Limb (tissue), 2 donors: ENCODE measurements around the gene TMEM129.

Source experiments
- DNase-seq, 2 donors: peaks; one replicate each; pipeline ENCODE4 v3.0.0-alpha.2; 2016; ENCODE audit errors: extremely low spot score in 2 of 2

The TMEM129 gene

DNA sequence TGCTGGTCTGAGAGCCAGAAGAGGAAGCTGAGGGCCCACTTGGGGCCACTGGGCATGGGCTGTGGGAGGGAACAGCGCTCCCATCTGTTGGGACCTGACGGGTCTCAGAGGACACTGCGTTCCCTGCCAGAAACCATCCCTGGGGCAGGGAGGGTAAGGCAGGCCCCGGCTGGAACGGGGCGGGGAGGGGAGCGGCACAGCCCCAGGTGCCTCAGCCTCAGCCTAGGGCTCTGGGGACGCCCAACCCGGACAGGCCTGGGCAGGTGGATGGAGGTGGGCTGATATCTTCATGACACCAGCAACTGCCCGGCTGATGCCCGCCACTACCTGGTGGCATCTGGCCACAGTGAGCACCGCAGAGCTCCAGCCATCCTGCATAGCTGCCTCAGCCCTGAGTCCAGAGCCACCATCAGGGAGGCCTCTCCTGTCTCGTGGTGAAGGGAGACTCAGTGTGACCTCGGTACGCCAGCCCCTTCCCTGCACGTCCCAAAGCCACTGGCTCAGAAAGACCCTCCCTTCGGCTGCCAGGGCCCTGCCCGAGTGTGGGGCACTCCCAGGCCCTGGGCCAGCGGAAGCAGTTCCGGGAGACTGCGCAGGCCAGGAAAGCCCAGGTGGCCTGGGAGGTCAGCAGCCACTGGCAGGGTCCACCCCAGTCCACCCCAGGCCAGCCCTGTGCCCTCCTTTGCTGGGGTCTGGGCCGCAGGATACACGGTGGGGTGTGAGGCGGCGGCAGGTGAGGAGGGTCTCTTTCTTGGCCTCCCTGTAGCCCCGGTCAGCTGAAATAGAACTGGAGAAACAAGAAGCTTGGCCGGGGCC lies 37.4 kb upstream of the TMEM129 start:
- DNase-seq, result no peak

GRCh38 chr4:1757836-1758235 lies 36.7 kb upstream of the TMEM129 start:
- DNase-seq, result no peak

DNA sequence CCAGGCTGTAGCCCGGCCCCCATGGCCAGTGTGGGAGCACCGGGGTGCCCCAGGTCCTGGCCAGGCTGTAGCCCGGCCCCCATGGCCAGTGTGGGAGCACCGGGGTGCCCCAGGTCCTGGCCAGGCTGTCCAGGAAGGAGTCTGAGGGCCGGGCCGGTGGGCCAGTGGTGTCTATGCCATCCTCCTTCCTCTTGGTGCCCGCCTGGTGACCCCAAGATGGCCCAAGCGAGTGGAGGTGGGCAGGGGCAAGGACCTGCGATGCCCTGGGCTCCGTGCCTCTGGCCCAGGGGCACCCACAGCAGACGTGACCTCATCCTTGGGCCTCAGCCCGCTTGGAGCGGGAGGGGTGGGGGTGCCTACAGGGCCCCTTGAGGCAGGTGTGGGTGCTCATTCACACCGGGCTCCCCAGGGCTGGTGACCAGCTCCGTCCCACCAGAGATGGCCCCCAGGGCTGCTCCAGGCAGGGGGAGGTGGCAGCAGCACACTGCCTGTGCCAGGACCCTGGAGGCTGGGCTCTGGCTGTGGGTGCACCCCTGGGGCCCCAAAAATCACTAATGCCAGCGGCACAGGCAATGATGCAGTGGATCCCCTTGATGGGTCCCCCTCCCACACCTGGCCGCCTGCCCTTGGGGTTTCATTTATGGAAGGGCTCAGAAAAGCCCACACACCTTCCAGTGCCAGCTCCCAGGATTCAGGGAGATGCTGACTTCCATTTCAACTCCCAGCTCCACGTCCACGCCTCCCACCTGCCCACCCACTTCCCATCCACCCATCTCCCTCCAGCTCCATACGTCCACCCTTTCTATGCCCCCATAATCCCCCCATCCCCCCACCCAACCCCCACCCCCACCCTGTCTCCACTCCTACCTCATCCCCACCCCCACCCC lies 36.0 kb upstream of the TMEM129 start:
- no peak for DNase-seq

DNA sequence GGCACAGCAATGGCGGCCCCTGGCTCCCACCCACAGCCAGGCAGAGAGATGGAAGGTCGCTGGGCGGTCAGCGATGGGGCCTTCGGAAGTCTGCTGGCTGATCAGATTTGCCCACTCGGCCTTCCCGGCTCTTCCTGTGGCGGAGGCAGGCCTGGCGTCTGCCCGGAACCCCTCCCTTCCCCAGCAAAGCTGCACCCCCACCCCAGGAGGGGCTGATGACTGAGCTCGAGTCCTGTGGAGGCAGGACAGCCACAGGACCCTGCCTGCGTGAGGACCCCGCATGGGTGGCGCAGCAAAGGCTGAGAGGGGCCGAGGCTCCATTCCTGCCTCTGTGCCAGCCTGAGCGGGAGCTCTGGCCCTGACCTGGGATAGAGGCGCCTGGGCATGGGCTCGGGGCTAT lies 35.0 kb upstream of the TMEM129 start:
- no peak for DNase-seq

DNA sequence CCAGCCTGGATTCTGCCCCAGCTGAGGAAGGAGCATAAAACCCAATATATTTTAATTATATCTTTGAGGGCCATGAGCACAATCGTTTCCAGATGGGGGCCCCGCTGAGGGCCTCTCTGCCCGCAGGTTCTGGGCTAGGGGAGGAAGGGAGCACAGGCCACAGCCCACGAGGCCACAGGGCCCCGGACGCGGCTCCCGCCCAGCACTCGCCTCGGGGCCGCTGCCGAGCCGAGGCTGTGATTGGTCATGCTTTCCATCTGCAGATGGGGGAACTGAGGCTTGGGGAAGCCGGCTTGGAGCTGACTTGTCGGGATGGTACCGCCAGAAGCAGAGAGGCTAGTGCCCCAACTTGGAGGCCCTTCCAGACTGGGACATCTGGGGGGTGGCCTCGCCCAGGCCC lies 34.2 kb upstream of the TMEM129 start:
- DNase-seq, result no peak

GRCh38 chr4:1754336-1754735 lies 33.2 kb upstream of the TMEM129 start:
- DNase-seq, result no peak

DNA sequence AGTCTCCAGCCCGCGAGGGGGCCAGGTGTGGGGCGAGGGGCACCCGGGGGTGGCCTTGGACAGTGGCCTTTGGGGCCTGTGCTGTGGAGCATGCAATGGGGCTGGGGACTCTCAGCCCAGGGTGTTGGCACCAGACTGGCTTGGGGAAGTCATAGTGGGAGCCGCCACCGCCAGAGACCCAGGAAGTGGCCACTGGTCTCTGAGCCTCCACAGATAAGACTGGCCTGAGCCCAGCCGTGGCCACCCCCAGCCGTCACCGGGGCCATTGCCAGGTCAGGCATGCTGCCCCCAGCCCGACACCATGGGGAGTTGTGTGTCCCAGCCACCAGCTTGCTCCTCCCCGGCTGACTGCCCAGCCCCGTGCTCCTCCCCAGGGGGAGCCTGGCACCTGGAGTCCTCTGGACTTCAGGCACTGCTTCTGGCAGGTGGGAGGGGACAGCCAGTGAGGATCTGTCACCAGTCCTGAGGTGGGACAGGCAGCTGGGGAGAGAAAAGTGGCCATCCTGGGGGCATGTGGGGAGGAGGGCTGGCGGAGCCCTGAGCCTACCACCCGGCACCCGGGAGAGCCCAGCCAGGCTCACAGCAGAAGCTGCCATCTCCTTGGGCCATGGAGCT lies 32.7 kb upstream of the TMEM129 start:
- DNase-seq, result no peak

DNA sequence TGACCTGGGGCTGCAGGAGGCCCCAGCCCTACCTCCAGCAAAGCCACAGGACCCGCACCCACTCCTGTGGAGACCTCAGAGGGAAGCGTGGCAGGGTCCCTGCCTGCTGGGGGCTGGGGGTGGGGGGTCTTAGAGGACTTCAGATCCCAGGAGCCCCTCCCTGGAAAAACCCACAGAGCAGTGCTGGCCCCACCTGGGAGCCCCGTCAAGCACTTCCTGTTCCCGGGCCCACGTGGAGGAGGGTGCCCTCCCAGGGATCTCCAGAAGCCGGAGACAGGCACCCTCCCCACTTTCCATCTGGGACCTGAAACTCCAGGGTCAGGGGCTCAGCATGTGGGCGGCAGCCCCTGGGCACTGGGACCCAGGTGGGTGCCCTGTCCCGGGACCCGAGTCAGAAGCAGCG lies 32.2 kb upstream of the TMEM129 start:
- DNase-seq, result no peak

GRCh38 chr4:1752284-1753041 lies 31.3 kb upstream of the TMEM129 start:
- DNase-seq, result no peak

GRCh38 chr4:1751919-1752283 lies 30.8 kb upstream of the TMEM129 start:
- DNase-seq, result no peak

- DNase-seq, result no peak
Measured at GRCh38 chr4:1751155-1751918, 30.2 kb upstream of the TMEM129 start.

DNA sequence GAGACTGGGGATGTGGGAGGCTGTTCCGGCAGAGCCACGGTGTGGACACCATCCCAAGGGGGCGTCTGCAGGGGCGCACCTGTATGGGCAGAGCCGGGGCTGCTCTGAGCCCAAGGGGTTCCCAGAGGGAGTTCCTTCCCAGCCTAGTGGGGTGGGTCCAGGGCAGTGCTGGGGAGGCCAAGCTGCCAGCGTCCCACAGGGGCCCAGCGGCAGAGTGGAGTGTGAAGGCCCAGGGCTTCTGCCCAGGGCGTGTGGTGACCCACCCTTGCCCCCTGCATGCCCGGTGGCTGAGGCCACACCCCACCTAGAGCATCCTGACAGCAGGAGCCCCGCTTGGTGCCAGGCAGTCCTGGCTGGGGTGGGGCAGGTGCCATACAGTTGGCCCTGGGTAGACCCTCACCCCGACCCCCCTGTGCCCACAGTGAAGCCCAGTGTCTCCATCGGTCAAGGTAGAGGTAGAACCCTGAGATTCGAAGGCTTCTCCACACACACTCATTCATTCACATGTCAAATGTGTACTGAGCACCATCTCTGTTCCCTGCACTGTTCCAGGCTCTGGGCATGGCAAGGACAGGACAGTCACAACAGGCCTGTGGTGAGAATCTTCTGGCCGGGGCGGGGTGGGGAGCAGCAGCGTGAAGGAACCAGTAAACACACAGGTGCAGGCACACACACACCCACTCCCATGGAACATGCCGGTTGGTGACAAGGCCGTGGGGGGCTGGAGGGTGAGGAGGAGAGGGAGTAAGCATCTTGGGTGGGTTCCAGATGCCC lies 29.4 kb upstream of the TMEM129 start:
- DNase-seq, result no peak

DNA sequence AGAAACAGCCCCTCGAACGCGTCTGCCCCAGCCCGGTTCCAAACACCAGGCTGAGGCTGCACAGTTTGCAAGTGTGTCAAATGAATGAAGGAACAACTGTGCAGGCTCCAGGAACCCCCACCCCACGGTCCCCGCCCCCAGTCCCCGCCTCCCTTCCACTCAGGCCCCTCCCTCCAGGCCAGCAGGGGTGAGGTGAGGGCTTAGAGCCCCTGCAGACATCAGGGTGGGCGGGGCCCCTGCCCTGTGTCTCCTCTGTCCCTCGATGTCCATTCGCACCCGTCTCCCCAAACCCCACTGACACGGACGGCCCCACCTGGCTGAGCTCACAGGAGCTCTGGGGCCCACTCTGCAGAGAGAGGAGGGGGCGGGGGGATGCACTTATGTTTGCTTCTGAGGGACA lies 28.7 kb upstream of the TMEM129 start:
- no peak for DNase-seq

DNA sequence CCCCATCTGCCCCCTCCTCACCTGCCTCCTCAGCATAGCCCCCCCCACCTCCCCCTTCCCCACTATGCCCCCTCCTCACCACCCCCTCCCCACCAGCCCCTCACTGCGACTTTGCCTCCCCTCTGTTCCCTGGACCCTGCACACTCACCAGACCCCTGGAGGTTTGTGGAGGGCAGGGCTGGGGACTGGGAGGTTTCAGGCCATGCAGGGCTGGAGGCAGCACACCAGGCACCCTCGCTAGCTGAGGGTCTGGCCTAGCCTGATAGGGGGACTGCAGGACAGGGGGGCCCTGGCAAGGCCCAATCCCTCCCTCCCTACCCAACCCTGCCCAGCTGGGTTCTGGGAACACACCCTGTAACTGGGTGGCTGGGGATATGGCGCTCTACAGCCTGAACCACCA lies 28.2 kb upstream of the TMEM129 start:
- DNase-seq, result no peak

- peak; percentile 54 to 88 for DNase-seq
Measured at GRCh38 chr4:1748465-1748995, 27.4 kb upstream of the TMEM129 start.

- DNase-seq, result no peak
Measured at GRCh38 chr4:1747603-1747967, 26.5 kb upstream of the TMEM129 start.

- no peak for DNase-seq
Measured at GRCh38 chr4:1746919-1747602, 25.9 kb upstream of the TMEM129 start.

- peak in 1 of 2 donors; percentile 89 for DNase-seq
Measured at GRCh38 chr4:1746265-1746691, 25.2 kb upstream of the TMEM129 start.

DNA sequence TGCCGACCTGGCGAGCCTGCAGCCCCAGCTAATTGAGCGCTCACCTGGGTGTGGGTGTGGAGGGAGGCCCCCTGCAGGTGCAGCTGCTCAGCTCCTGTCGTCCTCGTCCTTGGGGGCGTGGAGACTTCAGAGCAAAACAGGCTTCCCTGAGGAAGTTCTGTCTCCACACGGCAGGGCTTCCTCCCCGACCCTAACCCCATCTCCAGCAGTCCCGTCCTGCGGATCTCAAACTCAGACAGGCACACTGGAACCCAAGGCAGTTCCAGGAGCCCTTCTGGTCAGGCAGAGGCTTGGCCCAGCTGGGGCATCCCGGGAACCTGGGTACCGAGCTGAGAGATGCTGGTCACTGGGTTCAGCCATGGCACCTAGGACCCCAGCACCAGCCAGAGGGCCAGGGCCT lies 24.6 kb upstream of the TMEM129 start:
- no peak for DNase-seq
